Uterus (tissue), 4 donors: ENCODE data around the gene GRK5. TPM values are rescaled to one million over a fixed set of nuclear protein-coding genes. Genes with fewer than 3 reads are reported as not detected.

Experiments used
- DNase-seq, 2 donors: peaks; one replicate each; pipeline ENCODE4 v3.0.0-alpha.2; 2019 to 2020
- H3K27ac ChIP-seq, 2 donors: fragments of 200-600 bp; sonication (generic); 1 replicate in 1 of 2; 2 replicates in 1 of 2; pipeline ENCODE4 v1.5.1; 2016 to 2018
- H3K27me3 ChIP-seq, 2 donors: fragments of 200-600 bp; sonication (generic); one replicate each; pipeline ENCODE4 v1.5.1; 2018 to 2019; ENCODE audit warnings: control low read depth in 1 of 2
- H3K36me3 ChIP-seq, 2 donors: fragments of 200-600 bp; sonication (generic); one replicate each; pipeline ENCODE4 v1.5.1; 2019; ENCODE audit warnings: control low read depth in 1 of 2
- H3K4me1 ChIP-seq, 2 donors: fragments of 200-600 bp; sonication (generic); one replicate each; pipeline ENCODE4 v1.5.1; 2018 to 2019; ENCODE audit warnings: control low read depth in 1 of 2
- H3K4me3 ChIP-seq, 2 donors: fragments of 200-600 bp; sonication (generic); 1 replicate in 1 of 2; 2 replicates in 1 of 2; pipeline ENCODE4 v1.5.1; 2018 to 2019; ENCODE audit warnings: mild to moderate bottlenecking in 1 of 2
- H3K9me3 ChIP-seq, 2 donors: fragments of 200-600 bp; sonication (generic); one replicate each; pipeline ENCODE4 v1.5.1; 2019; ENCODE audit warnings: control low read depth in 1 of 2
- POLR2A ChIP-seq, 2 donors: fragments of 450-650 bp; IDR thresholded peaks; one replicate each; pipeline ENCODE4 v1.6.1; 2016; ENCODE audit warnings: antibody characterized with exemption in 2 of 2, mild to moderate bottlenecking in 1 of 2, moderate library complexity in 1 of 2
- intact Hi-C: fragments of 100-400 bp; cut with DNase I; formaldehyde crosslinking; loops from one replicate; pipeline ENCODE4 v1.15.1; 2023; ENCODE audit warnings: low total_unique reads
- total RNA-seq, 4 donors: library from RNA; depleted of rRNA in 3 of 4; stranded (reverse); fragments of >200 nt in 3 of 4; gene quantifications; one replicate each; pipeline versions ENCODE4 v1.1.0 to v1.2.4, GENCODE V29; 2014 to 2023
- TF ChIP-seq, protein P1 (sequence below), 4 experiments: fragments of 200-600 bp in 2 of 4; fragments of 450-650 bp in 2 of 4; sonication (generic) in 2 of 4; IDR thresholded peaks; one replicate each; pipeline ENCODE4 v1.5.1; 2016 to 2019; ENCODE audit warnings: antibody characterized with exemption in 4 of 4, mild to moderate bottlenecking in 2 of 4, moderate library complexity in 1 of 4
- donor health status: DM: yes; HTN: yes; CAD: no.

Gene GRK5
- total RNA-seq, 4 donors from 2014 or later: 11.6 to 34.6 (median 14.1) TPM

DNA sequence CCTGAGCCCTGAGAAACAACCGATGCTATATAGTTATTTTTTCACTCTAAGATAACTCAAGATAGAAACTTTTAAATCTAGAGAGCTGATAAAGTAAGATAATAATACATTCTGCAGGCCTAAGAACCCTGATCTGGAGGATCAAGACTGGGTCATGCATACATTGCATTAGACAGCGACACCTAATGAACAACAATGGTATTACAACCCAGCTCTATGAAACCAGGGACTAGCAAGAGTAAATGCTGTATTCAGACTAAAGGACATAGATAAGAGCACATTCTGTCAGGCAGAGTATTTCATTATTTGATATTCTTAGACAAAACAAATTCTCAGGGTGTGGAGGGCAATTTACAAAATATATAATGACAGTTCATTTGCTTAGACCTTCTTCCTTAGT lies 148.6 kb downstream of the GRK5 start:
- no peak for DNase-seq
- no peak for TF ChIP-seq POLR2A (IDR thresholded peaks at IDR 0.05)
- TF ChIP-seq, protein P1, sequence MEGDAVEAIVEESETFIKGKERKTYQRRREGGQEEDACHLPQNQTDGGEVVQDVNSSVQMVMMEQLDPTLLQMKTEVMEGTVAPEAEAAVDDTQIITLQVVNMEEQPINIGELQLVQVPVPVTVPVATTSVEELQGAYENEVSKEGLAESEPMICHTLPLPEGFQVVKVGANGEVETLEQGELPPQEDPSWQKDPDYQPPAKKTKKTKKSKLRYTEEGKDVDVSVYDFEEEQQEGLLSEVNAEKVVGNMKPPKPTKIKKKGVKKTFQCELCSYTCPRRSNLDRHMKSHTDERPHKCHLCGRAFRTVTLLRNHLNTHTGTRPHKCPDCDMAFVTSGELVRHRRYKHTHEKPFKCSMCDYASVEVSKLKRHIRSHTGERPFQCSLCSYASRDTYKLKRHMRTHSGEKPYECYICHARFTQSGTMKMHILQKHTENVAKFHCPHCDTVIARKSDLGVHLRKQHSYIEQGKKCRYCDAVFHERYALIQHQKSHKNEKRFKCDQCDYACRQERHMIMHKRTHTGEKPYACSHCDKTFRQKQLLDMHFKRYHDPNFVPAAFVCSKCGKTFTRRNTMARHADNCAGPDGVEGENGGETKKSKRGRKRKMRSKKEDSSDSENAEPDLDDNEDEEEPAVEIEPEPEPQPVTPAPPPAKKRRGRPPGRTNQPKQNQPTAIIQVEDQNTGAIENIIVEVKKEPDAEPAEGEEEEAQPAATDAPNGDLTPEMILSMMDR (IDR thresholded peaks at IDR 0.05): peak in 1 of 4 experiments; percentile 6

DNA sequence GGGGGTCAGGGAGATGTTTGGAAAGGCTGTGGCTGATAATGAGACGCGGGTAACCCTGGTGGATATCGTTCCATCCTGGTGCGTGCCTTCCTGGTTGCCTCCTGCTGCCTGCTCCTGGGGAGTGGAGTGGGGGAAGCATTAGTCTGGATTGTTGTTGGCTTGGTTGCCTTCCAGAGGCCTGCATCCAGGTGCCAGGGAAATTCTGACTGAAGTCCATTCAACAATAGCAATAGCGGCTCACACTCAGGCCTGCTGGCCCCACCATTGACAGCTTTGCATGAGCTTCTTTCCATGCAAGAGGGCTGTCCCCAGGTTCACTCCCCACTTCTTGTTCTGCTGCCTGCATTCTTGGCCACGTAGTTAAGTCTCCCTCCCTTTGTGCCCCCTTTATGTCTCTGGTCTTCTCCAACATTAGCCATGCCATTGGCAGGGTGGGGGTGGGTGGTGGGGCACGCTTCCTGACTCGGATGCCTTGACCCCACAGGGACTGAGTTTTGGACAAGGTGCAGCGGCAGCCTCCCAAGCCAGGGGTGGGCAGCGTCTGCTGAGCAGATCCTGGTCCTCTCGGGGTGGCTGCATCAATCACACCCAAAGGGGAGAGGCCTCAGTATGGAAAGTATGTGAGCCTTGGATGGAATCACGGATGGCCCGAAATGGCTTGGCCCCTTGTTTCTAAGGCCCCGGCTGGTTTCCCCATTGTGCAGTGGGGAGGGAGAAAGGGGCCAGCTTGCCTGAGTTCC lies 150.2 kb downstream of the GRK5 start:
- TF ChIP-seq POLR2A (IDR thresholded peaks at IDR 0.05): no peak
- TF ChIP-seq, protein P1 (IDR thresholded peaks at IDR 0.05): no peak
- Histone ChIP-seq H3K27ac (no peak overlapping the region), H3K9me3 (no peaks in the 10 kb centered on the region), H3K36me3 (no peaks in the 10 kb centered on the region), H3K4me1 (no peaks in the 10 kb centered on the region), H3K27me3 (no peaks in the 10 kb centered on the region), H3K4me3 (no peak overlapping the region)
- intact Hi-C loops: no loop called here
- no peak for DNase-seq

More for the DNA sequence above, 148.6 kb downstream of the GRK5 start:
- H3K9me3 ChIP-seq: no peaks in the 10 kb centered on the region
- H3K27me3 ChIP-seq: no peaks in the 10 kb centered on the region
- H3K4me3 ChIP-seq: no peak overlapping the region
- no peak overlapping the region for H3K27ac ChIP-seq
- H3K36me3 ChIP-seq: no peaks in the 10 kb centered on the region
- no peaks in the 10 kb centered on the region for H3K4me1 ChIP-seq
- intact Hi-C loops: no loop called here

DNA sequence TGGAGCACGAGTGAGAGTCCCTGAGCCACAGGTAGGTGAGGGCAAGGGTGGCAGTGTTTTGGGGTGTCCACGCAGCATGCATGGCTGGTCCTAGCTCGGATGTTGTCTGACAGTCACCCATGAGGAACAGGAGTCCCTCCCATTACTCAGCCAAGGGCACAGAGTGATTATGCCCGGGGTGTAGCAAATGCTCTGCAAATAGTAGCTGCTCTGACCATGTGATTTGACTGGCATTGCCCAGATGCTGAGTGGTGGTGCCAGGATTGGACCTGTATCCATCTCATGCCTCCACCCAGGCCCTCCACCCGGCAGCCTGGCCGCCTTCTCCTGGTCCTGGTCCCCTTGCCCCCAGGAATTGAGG lies 150.8 kb downstream of the GRK5 start:
- no peak for DNase-seq
- Histone ChIP-seq H3K9me3 (no peaks in the 10 kb centered on the region), H3K27ac (no peak overlapping the region), H3K36me3 (no peaks in the 10 kb centered on the region), H3K4me1 (no peaks in the 10 kb centered on the region), H3K27me3 (no peaks in the 10 kb centered on the region), H3K4me3 (no peak overlapping the region)
- intact Hi-C loops: no loop called here
- no peak for TF ChIP-seq POLR2A (IDR thresholded peaks at IDR 0.05)
- TF ChIP-seq, protein P1 (IDR thresholded peaks at IDR 0.05): no peak

DNA sequence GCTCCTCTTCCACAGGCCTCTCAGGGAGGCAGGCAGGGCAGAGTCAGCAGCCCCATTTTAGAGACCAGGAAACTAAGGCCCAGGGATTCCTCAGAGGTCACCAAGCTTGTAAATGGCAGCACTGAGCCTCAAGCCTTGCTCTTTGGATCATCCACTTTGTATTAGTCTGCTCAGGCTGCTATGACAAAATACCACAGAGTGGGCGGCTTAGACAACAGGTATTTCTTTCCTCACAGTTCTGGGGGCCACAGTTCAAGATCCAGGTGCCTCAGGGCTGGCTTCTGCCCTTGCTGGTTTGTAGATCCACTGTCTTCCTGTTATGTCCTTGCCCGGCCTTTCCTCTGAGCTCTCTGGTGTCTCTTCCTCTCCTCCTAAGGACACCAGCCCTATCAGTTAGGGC lies 151.2 kb downstream of the GRK5 start:
- TF ChIP-seq, protein P1 (IDR thresholded peaks at IDR 0.05): no peak
- no peak for TF ChIP-seq POLR2A (IDR thresholded peaks at IDR 0.05)
- Histone ChIP-seq H3K9me3 (no peaks in the 10 kb centered on the region), H3K27me3 (no peaks in the 10 kb centered on the region), H3K36me3 (no peaks in the 10 kb centered on the region), H3K4me1 (no peaks in the 10 kb centered on the region), H3K27ac (no peak overlapping the region), H3K4me3 (no peak overlapping the region)
- no peak for DNase-seq
- intact Hi-C loops: no loop called here

DNA sequence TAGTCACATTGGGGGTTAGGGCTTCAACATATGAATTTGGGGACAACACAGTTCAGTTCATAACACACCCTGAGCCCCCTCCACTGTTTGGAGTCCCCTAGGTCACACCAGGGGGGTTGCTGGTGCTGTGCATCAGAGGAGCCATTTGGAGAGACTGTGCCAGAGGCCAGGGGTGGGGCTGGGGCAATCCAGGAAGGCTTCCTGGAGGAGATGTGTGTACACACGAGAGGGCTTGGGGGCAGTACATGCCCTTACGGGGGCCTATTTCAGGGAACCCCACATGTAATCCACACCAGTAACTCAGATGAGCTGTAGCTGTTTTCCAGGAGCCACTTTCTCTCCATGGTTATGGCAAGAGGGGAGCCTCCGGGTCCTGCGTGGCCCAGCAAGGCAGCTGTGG lies 151.7 kb downstream of the GRK5 start:
- no peak for DNase-seq
- Histone ChIP-seq H3K36me3 (no peaks in the 10 kb centered on the region), H3K4me1 (no peaks in the 10 kb centered on the region), H3K27me3 (no peaks in the 10 kb centered on the region), H3K4me3 (no peak overlapping the region), H3K9me3 (no peaks in the 10 kb centered on the region), H3K27ac (no peak overlapping the region)
- TF ChIP-seq, protein P1 (IDR thresholded peaks at IDR 0.05): no peak
- TF ChIP-seq POLR2A (IDR thresholded peaks at IDR 0.05): no peak
- intact Hi-C loops: no loop called here
